Lung (tissue), 12 donors: Measurements from ENCODE around the gene MCEMP1. TPM values are rescaled to one million over a fixed set of nuclear protein-coding genes. Genes with fewer than 3 reads are reported as not detected.

Experiments
- ATAC-seq: fragments of 200-7000 bp; cut with Tn5 transposase; one replicate; pipeline ENCODE4 v1.9.1; 2020; ENCODE audit warnings: moderate number of reproducible peaks; ENCODE audit not compliant: insufficient read depth, low FRiP score
- DNase-seq, 3 donors: peaks; one replicate each; pipeline ENCODE4 v3.0.0-alpha.2; 2013 to 2017
- H3K27ac ChIP-seq, 2 donors: one replicate each; pipeline ENCODE4 v1.5.1; 2013; ENCODE audit warnings: mild to moderate bottlenecking in 2 of 2, moderate library complexity in 2 of 2, control low read depth in 1 of 2, inconsistent platforms in 1 of 2, low read depth in 1 of 2, low read length in 1 of 2
- H3K27me3 ChIP-seq, 3 donors: one replicate each; pipeline ENCODE4 v1.5.1; 2013; ENCODE audit warnings: low read length in 2 of 3; ENCODE audit not compliant: control insufficient read depth in 3 of 3, insufficient read depth in 3 of 3
- H3K36me3 ChIP-seq, 4 donors: one replicate each; pipeline ENCODE4 v1.5.1; 2013; ENCODE audit warnings: low read length in 4 of 4, mild to moderate bottlenecking in 1 of 4, moderate library complexity in 1 of 4; ENCODE audit not compliant: control insufficient read depth in 4 of 4, insufficient read depth in 4 of 4
- H3K4me1 ChIP-seq, 5 donors: one replicate each; pipeline ENCODE4 v1.5.1; 2013; ENCODE audit warnings: low read length in 5 of 5, mild to moderate bottlenecking in 2 of 5, moderate library complexity in 1 of 5; ENCODE audit not compliant: control insufficient read depth in 5 of 5, insufficient read depth in 5 of 5
- H3K4me3 ChIP-seq: one replicate; pipeline ENCODE4 v1.5.1; 2013; ENCODE audit warnings: mild to moderate bottlenecking, control low read depth, moderate library complexity
- H3K9ac ChIP-seq, 2 donors: one replicate each; pipeline ENCODE4 v1.5.1; 2013; ENCODE audit warnings: low read length in 2 of 2, control low read depth in 1 of 2; ENCODE audit not compliant: insufficient read depth in 1 of 2
- H3K9me3 ChIP-seq, 4 donors: one replicate each; pipeline ENCODE4 v1.5.1; 2013; ENCODE audit warnings: low read length in 3 of 4, mild to moderate bottlenecking in 1 of 4, moderate library complexity in 1 of 4; ENCODE audit not compliant: control insufficient read depth in 4 of 4, insufficient read depth in 3 of 4
- CTCF ChIP-seq: IDR thresholded peaks from 2 replicates; pipeline ENCODE4 v1.5.1; 2012; ENCODE audit warnings: mild to moderate bottlenecking; ENCODE audit errors: control extremely low read depth, extremely low read depth
- WGBS, 2 donors: extraction: QIAGEN DNeasy Blood & Tissue Kit; methylation state at CpG; one replicate each; pipeline ENCODE4 v1.1.7; 2013; 5-methylcytosine and 5-hydroxymethylcytosine counted together
- polyA plus RNA-seq, 2 donors: library from polyadenylated mRNA; stranded (reverse); fragments of 200-250 nt; gene quantifications; one replicate each; pipeline ENCODE4 v1.2.1, GENCODE V29; 2013
- total RNA-seq, 2 donors: library from RNA; depleted of rRNA in 1 of 2; stranded (reverse); fragments of >200 nt in 1 of 2; gene quantifications; one replicate each; pipeline ENCODE4 v1.2.1, GENCODE V29; 2014 to 2021
- donor health status: control.
- donor health status: control.
- donor health status: Bipolar disorder and iron deficiency.
- donor health status: healthy.
- donor health status: DM: yes; HTN: yes; CAD: no.

The MCEMP1 gene
- total and polyA plus RNA-seq, 4 donors: 2.5 to 298 (median 50.1) TPM

- H3K36me3 ChIP-seq: no peaks in the 10 kb centered on the region
- DNase-seq (no peak), ATAC-seq (no peak)
- no peaks in the 10 kb centered on the region for H3K4me1 ChIP-seq
- peaks cover 0 to 5% (median 0%) of the 10 kb centered on the region in 3 donors for H3K27me3 ChIP-seq
- WGBS, 2 donors: 79 to 80% methylated on average over 8 of the region's 8 CpGs
- TF ChIP-seq CTCF: no peak
- no peak overlapping the region for H3K27ac ChIP-seq
- H3K9ac ChIP-seq: no peak overlapping the region
- H3K9me3 ChIP-seq: peaks cover 0 to 8% (median 0%) of the 10 kb centered on the region in 4 donors
- H3K4me3 ChIP-seq: no peak overlapping the region
Observed at GRCh38 chr19:7690779-7691258, 13.9 kb downstream of the MCEMP1 start.

DNA sequence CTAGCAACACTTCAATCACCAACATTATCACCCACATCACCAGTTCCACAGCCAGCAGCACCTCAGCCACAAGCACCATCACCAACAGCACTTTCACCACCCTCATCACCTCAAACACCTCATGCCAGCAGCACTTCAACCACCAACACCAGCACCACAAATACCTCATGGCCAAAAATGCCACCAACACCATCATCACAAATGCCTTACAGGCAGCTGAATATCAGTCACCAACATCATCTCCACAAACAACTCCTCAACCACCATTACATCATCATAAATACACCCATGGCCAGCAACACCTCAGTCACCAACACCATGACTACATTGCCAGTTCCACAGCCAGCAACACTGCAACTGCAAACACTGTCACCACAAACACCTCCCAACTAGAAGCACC lies 14.6 kb downstream of the MCEMP1 start:
- Histone ChIP-seq H3K9me3 (peaks cover 0 to 8% (median 0%) of the 10 kb centered on the region in 4 donors), H3K27ac (no peak overlapping the region), H3K4me1 (no peaks in the 10 kb centered on the region), H3K4me3 (no peak overlapping the region), H3K9ac (no peak overlapping the region), H3K27me3 (peaks cover 0 to 5% (median 0%) of the 10 kb centered on the region in 3 donors), H3K36me3 (no peaks in the 10 kb centered on the region)
- ATAC-seq: no peak
- no peak for DNase-seq
- TF ChIP-seq CTCF: no peak

DNA sequence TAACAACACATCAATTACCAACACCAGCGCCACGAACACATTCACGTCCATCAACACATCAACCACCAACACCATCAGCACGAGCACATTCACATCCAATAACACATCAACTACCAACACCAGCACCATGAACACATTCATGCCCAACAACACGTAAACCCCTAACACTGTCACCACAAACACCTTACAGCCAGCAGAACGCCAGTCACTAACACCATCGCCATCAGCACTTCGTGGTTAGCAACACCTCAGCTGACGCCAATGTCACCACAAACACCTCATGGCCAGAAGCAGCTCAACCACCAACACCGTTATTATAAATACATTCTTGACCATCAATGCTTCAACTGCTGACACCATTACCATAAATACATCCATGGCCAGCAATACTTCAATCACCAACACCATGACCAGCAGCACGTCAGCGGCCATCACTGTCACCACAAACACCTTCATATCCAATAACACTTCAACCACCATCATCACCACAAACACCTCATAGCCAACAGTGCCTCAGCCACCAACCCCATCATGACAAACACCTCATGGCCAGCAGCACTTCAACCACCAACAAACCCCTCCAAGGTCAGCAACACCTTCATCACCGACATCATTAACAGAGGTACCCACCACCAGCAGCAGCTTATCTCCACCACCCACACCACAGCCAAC lies 15.7 kb downstream of the MCEMP1 start:
- Histone ChIP-seq H3K4me3 (no peak overlapping the region), H3K27ac (no peak overlapping the region), H3K36me3 (no peaks in the 10 kb centered on the region), H3K27me3 (peaks cover 0 to 9% (median 0%) of the 10 kb centered on the region in 3 donors), H3K9me3 (peaks cover 0 to 8% (median 0%) of the 10 kb centered on the region in 4 donors), H3K4me1 (no peaks in the 10 kb centered on the region), H3K9ac (no peak overlapping the region)
- 70 to 72% methylated on average over 13 of the region's 13 CpGs for WGBS, 2 donors
- no peak for DNase-seq
- no peak for TF ChIP-seq CTCF
- no peak for ATAC-seq

DNA sequence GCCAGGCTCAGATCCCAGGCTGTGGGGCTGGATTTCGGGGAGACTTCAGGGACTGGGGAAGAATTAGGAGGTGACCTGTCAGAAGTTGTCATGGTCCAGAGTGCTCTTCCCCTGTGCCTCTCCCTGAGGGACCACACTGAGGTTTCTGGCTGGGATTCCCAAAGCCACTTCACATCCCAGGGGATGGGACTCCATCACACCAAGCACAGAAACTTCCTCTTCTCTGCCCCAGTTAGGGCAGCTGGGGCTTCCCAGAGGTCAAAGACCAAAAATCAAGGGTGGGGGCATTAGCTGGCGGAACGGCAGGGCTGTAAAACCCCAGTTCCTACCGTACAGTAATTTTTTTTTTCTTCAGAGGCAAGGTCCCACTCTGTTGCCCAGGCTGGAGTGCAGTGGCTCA lies 17.6 kb downstream of the MCEMP1 start:
- ATAC-seq (no peak), DNase-seq (no peak)
- peaks cover 0 to 8% (median 0%) of the 10 kb centered on the region in 4 donors for H3K9me3 ChIP-seq
- no peaks in the 10 kb centered on the region for H3K36me3 ChIP-seq
- no peak overlapping the region for H3K4me3 ChIP-seq
- no peaks in the 10 kb centered on the region for H3K4me1 ChIP-seq
- H3K27ac ChIP-seq: no peak overlapping the region
- no peak for TF ChIP-seq CTCF
- H3K9ac ChIP-seq: no peak overlapping the region
- peaks cover 0 to 7% (median 0%) of the 10 kb centered on the region in 3 donors for H3K27me3 ChIP-seq
- whole genome bisulfite sequencing, 2 donors: 53 to 61% methylated on average over 4 of the region's 4 CpGs
